HUDEP-2 (cell line): ENCODE measurements around the gene MYLK.

ENCODE experiments used
- DNase-seq, 76 experiments: peaks; one replicate each; lab custom pipeline; 2025; ENCODE audit not compliant: unreplicated experiment in 76 of 76; lab: John Stamatoyannopoulos, UW

MYLK gene

GRCh38 chr3:123576122-123576521 is 308.0 kb downstream of the MYLK start:
- DNase-seq, result no peak

- no peak for DNase-seq
These were observed 312.2 kb downstream of the MYLK start for GRCh38 chr3:123571973-123572365.

- DNase-seq, result no peak
These were observed 312.7 kb downstream of the MYLK start for GRCh38 chr3:123571264-123571972.

- peak in 17 of 76 experiments; percentile 2 to 62 (median 22) for DNase-seq
These were observed 315.3 kb downstream of the MYLK start for GRCh38 chr3:123568875-123569274.

- no peak for DNase-seq
These were observed 316.1 kb downstream of the MYLK start for GRCh38 chr3:123568034-123568433.

- no peak for DNase-seq
These were observed 320.1 kb downstream of the MYLK start for GRCh38 chr3:123564056-123564455.

GRCh38 chr3:123562547-123562946 is 321.6 kb downstream of the MYLK start:
- no peak for DNase-seq

- DNase-seq, result no peak
These were observed 322.9 kb downstream of the MYLK start for GRCh38 chr3:123561188-123561587.
